MM.1S (cell line): ENCODE results near the gene FBXL4.

Source experiments
- EZH2 ChIP-seq: fragments of 300-600 bp; sonication (generic); optimal IDR thresholded peaks from 2 replicates; pipeline ENCODE3; 2017; ENCODE audit warnings: low read depth, mild to moderate bottlenecking, antibody characterized with exemption, low read length, mixed read lengths
- EZH2phosphoT487 ChIP-seq: fragments of 300-600 bp; sonication (generic); IDR thresholded peaks from 2 replicates; pipeline ENCODE4 v1.6.1; 2018; ENCODE audit warnings: antibody characterized with exemption, low read length
- TF ChIP-seq, protein P1 (sequence below): fragments of 300-600 bp; sonication (generic); IDR thresholded peaks from 2 replicates; pipeline ENCODE4 v1.5.1; 2016; ENCODE audit warnings: antibody characterized with exemption, low read length, mixed read lengths

DNA sequence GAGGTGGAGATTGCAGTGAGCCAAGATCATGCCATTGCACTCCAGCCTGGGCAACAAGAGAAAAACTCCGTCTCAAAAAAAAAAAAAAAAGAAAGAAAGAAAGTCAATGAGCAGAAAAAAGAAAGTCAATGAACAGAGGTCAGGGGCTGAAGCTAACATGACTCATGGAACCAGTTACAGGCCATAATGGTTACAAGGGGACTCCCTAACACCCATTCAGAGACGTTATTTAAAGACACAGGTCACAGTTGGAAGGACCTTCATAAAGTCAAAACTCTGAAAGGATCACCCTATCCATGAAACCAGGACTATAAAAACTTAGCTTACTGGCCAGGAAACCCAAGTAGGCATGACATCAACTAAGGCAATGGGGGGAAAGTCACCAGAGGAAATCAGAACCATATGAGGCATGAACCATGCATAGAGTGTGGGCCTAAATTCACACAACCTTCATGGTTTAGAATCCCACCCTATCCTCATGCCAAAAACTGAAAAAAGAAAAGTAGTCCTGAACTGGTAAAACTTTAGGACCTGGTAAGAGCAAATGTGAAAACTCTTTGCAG lies 18.2 kb downstream of the FBXL4 start:
- TF ChIP-seq, protein P1, sequence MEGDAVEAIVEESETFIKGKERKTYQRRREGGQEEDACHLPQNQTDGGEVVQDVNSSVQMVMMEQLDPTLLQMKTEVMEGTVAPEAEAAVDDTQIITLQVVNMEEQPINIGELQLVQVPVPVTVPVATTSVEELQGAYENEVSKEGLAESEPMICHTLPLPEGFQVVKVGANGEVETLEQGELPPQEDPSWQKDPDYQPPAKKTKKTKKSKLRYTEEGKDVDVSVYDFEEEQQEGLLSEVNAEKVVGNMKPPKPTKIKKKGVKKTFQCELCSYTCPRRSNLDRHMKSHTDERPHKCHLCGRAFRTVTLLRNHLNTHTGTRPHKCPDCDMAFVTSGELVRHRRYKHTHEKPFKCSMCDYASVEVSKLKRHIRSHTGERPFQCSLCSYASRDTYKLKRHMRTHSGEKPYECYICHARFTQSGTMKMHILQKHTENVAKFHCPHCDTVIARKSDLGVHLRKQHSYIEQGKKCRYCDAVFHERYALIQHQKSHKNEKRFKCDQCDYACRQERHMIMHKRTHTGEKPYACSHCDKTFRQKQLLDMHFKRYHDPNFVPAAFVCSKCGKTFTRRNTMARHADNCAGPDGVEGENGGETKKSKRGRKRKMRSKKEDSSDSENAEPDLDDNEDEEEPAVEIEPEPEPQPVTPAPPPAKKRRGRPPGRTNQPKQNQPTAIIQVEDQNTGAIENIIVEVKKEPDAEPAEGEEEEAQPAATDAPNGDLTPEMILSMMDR = no peak
- no peak for TF ChIP-seq EZH2phosphoT487
- no peak for TF ChIP-seq EZH2
